Gastroesophageal sphincter (tissue), 4 donors: ENCODE data around the gene MCF2L2. TPM values are rescaled to one million over a fixed set of nuclear protein-coding genes. Genes with fewer than 3 reads are reported as not detected.

Experiments used
- ATAC-seq: fragments of 150-250 bp; one replicate; pipeline ENCODE4 v1.9.1; 2016; ENCODE audit warnings: mild to moderate bottlenecking, moderate library complexity
- H3K27ac ChIP-seq, 4 donors: fragments of 200-600 bp; sonication (generic) in 3 of 4; 1 replicate in 3 of 4; 2 replicates in 1 of 4; pipeline ENCODE4 v1.5.1; 2016 to 2019
- H3K27me3 ChIP-seq: fragments of 200-600 bp; sonication (generic); one replicate; pipeline ENCODE4 v1.5.1; 2019
- H3K36me3 ChIP-seq, 2 donors: fragments of 200-600 bp; sonication (generic); one replicate each; pipeline ENCODE4 v1.5.1; 2019; ENCODE audit warnings: control low read depth in 1 of 2
- H3K4me1 ChIP-seq, 3 donors: fragments of 200-600 bp; sonication (generic); 1 replicate in 2 of 3; 2 replicates in 1 of 3; pipeline ENCODE4 v1.5.1; 2016 to 2019; ENCODE audit warnings: control low read depth in 2 of 3
- H3K4me3 ChIP-seq, 2 donors: fragments of 200-600 bp; sonication (generic); one replicate each; pipeline ENCODE4 v1.5.1; 2019; ENCODE audit warnings: mild to moderate bottlenecking in 1 of 2, moderate library complexity in 1 of 2
- H3K9me3 ChIP-seq, 3 donors: fragments of 200-600 bp; sonication (generic); one replicate each; pipeline ENCODE4 v1.5.1; 2017 to 2019; ENCODE audit warnings: control low read depth in 2 of 3
- CTCF ChIP-seq, 4 experiments: fragments of 200-600 bp in 2 of 4; fragments of 450-650 bp in 2 of 4; sonication (generic) in 1 of 4; IDR thresholded peaks; one replicate each; pipeline ENCODE4 v1.5.1; 2017 to 2019; ENCODE audit warnings: antibody characterized with exemption in 4 of 4, mild to moderate bottlenecking in 2 of 4, moderate library complexity in 2 of 4
- EP300 ChIP-seq: sonication (generic); formaldehyde crosslinking; IDR thresholded peaks from one replicate; pipeline ENCODE4 v1.6.1; 2017; ENCODE audit warnings: antibody characterized with exemption, mild to moderate bottlenecking
- POLR2A ChIP-seq, 2 donors: fragments of 450-650 bp; IDR thresholded peaks; one replicate each; pipeline ENCODE4 v1.6.1; 2017; ENCODE audit warnings: antibody characterized with exemption in 2 of 2, mild to moderate bottlenecking in 2 of 2, moderate library complexity in 1 of 2
- POLR2AphosphoS5 ChIP-seq: sonication (generic); formaldehyde crosslinking; IDR thresholded peaks from one replicate; pipeline ENCODE4 v1.6.1; 2017; ENCODE audit warnings: antibody characterized with exemption
- WGBS, 2 donors: methylation state at CpG; one replicate each; pipeline ENCODE4 v1.1.5; 2018; ENCODE audit warnings: low coverage in 1 of 2; 5-methylcytosine and 5-hydroxymethylcytosine counted together
- total RNA-seq, 4 donors: library from RNA; depleted of rRNA; stranded (reverse); fragments of >200 nt; gene quantifications; one replicate each; pipeline ENCODE4 v1.1.0, GENCODE V29; 2016

Gene MCF2L2
- total RNA-seq, 4 donors from 2014 or later, result 0.67 to 4.0 (median 2.7) TPM

- Histone ChIP-seq H3K4me1 (no peaks in the 10 kb centered on the region), H3K27me3 (peaks cover 50% of the 10 kb centered on the region), H3K4me3 (no peak overlapping the region), H3K9me3 (peaks cover 0 to 23% (median 0%) of the 10 kb centered on the region in 3 donors), H3K27ac (no peak overlapping the region), H3K36me3 (no peaks in the 10 kb centered on the region)
- TF ChIP-seq EP300 (no peak), CTCF (IDR thresholded peaks at IDR 0.05) (no peak)
- WGBS, 2 donors, result 37 to 49% methylated on average over 5 of the region's 6 CpGs
- ATAC-seq, result no peak
Observed at GRCh38 chr3:183132409-183132808, 296.0 kb downstream of the MCF2L2 start.

DNA sequence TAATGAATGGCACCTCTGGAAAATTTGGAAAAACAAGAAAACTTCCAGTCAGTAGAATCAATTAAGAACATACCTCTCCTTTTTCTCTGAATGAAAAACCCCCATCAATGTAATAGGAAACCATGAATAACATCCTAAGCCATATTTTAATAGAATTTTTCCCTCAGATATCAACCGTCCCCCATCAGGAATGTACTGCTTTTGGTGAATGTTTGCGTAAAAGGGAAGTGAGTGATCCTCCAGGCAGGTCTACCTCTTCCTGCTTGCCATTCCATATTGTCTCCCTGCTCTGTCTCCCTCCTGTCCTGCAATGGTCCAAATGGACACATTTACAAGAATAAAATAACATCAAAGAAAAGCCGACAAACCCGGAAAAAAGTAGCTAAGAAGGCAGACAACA lies 296.7 kb downstream of the MCF2L2 start:
- Histone ChIP-seq H3K4me3 (no peak overlapping the region), H3K9me3 (peaks cover 0 to 23% (median 0%) of the 10 kb centered on the region in 3 donors), H3K36me3 (no peaks in the 10 kb centered on the region), H3K27me3 (peaks cover 50% of the 10 kb centered on the region), H3K4me1 (no peaks in the 10 kb centered on the region), H3K27ac (no peak overlapping the region)
- TF ChIP-seq POLR2AphosphoS5 (no peak), EP300 (no peak), CTCF (IDR thresholded peaks at IDR 0.05) (no peak), POLR2A (IDR thresholded peaks at IDR 0.05) (no peak)
- no peak for ATAC-seq
- 46% methylated on average over 4 of the region's 4 CpGs for WGBS, 2 donors

DNA sequence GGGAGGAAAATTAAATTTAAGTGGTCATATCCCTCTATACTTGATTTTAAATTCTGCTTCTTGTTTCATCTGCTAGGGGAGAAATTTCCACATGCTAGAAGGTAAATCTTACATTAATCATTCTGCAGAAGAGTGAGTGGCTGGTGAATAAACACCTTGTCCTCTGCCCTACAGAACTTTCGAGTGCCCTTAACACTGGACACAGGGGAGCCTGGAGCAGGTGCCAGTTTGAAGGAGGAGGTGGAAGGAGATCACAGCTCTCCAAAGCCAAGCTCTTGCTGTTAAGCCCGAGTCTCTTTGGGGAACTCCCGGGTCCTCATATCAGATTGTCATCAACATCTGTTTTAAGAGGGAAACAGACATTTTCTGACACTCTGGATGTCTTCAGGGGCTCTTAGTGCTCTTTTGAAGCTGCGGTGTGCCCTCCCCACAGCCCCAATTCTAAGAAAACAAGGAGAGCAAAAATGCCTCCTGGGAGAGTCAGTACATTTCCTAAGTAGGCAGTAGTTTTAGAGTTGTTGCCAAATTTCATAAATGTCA lies 297.2 kb downstream of the MCF2L2 start:
- Histone ChIP-seq H3K9me3 (peaks cover 0 to 23% (median 0%) of the 10 kb centered on the region in 3 donors), H3K27me3 (peaks cover 49% of the 10 kb centered on the region), H3K27ac (no peak overlapping the region), H3K4me3 (no peak overlapping the region), H3K4me1 (no peaks in the 10 kb centered on the region), H3K36me3 (no peaks in the 10 kb centered on the region)
- 27 to 45% methylated on average over 3 of the region's 4 CpGs for WGBS, 2 donors
- no peak for TF ChIP-seq POLR2A (IDR thresholded peaks at IDR 0.05)
- no peak for TF ChIP-seq CTCF (IDR thresholded peaks at IDR 0.05)
- TF ChIP-seq POLR2AphosphoS5, result no peak
- no peak for TF ChIP-seq EP300
- ATAC-seq, result no peak

- H3K27ac ChIP-seq, result no peak overlapping the region
Observed at GRCh38 chr3:183129243-183129642, 299.2 kb downstream of the MCF2L2 start.

More at GRCh38 chr3:183129243-183129642, 299.2 kb downstream of the MCF2L2 start:
- WGBS, 2 donors, result 50 to 86% methylated on average over 1 of the region's 1 CpG
- no peaks in the 10 kb centered on the region for H3K4me1 ChIP-seq
- H3K4me3 ChIP-seq, result no peak overlapping the region
- H3K36me3 ChIP-seq, result no peaks in the 10 kb centered on the region
- ATAC-seq, result no peak
- peaks cover 29% of the 10 kb centered on the region for H3K27me3 ChIP-seq
- peaks cover 0 to 23% (median 0%) of the 10 kb centered on the region in 3 donors for H3K9me3 ChIP-seq
- no peak for TF ChIP-seq EP300
- TF ChIP-seq CTCF (IDR thresholded peaks at IDR 0.05), result no peak
- TF ChIP-seq POLR2A (IDR thresholded peaks at IDR 0.05), result no peak
- no peak for TF ChIP-seq POLR2AphosphoS5
